Activated CD8-positive, alpha-beta memory T cell treated with anti-CD3 and anti-CD28 coated beads, Interleukin-2, amount 50 U/mL, for 24 hours (primary cell): Measurements from ENCODE around the gene SEC31A.
"Not testable (repeated sequence)": the region's sequence is repeated elsewhere in the genome, so short reads cannot be mapped to it uniquely, and the experiment has no call there.

Experiments used
- DNase-seq: peaks from one replicate; pipeline ENCODE4 v3.0.0-alpha.2; 2020; ENCODE audit errors: extremely low read depth

Gene SEC31A, protein sequence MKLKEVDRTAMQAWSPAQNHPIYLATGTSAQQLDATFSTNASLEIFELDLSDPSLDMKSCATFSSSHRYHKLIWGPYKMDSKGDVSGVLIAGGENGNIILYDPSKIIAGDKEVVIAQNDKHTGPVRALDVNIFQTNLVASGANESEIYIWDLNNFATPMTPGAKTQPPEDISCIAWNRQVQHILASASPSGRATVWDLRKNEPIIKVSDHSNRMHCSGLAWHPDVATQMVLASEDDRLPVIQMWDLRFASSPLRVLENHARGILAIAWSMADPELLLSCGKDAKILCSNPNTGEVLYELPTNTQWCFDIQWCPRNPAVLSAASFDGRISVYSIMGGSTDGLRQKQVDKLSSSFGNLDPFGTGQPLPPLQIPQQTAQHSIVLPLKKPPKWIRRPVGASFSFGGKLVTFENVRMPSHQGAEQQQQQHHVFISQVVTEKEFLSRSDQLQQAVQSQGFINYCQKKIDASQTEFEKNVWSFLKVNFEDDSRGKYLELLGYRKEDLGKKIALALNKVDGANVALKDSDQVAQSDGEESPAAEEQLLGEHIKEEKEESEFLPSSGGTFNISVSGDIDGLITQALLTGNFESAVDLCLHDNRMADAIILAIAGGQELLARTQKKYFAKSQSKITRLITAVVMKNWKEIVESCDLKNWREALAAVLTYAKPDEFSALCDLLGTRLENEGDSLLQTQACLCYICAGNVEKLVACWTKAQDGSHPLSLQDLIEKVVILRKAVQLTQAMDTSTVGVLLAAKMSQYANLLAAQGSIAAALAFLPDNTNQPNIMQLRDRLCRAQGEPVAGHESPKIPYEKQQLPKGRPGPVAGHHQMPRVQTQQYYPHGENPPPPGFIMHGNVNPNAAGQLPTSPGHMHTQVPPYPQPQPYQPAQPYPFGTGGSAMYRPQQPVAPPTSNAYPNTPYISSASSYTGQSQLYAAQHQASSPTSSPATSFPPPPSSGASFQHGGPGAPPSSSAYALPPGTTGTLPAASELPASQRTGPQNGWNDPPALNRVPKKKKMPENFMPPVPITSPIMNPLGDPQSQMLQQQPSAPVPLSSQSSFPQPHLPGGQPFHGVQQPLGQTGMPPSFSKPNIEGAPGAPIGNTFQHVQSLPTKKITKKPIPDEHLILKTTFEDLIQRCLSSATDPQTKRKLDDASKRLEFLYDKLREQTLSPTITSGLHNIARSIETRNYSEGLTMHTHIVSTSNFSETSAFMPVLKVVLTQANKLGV

GRCh38 chr4:82890901-82891706, at the start of gene SEC31A:
Gene SEC31A (minus strand): TSS chr4:82891153. CDS start chr4:82881936, 9,217 bp downstream.
- peak; percentile 91 for DNase-seq

DNA sequence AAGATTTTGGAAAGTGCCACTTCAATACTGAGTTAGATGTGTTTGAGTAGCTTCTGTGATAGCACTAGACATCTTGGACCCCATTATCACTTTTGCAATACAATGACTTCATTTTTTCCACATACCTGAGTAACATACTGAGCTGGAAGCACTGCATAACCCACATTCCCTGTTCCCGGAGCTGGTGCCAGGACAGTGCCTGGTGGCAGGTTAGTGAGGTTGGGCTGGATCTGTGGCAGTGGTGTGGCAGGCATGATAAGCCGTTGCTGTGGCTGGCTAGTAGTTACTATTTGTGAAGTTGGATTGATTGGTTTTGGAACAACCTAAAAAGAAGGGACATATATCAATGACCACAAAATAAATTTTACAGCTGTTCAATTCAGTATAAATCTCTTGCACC, 48.5 kb upstream of the SEC31A start:
- DNase-seq = no peak

DNA sequence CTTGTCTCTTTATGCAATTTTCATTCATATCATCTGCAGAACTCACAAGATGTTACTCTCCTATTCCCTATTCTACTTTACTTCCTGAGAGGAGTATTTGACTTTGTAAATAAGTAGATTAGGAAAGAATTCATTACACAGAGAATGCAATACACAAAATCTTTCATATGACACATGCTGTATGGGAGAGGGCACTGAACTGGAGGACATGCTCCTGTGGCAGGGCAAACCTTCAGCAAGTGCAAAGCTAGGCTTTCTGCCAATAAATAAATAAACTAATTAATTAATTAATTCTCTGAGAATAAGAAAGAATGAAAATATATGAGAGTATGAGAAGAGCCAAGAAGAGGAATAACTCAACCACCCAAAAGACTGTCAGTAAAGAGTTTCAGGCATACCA, 43.5 kb upstream of the SEC31A start:
- no peak for DNase-seq

GRCh38 chr4:82930848-82931755, 40.1 kb upstream of the SEC31A start:
- DNase-seq = no peak

DNA sequence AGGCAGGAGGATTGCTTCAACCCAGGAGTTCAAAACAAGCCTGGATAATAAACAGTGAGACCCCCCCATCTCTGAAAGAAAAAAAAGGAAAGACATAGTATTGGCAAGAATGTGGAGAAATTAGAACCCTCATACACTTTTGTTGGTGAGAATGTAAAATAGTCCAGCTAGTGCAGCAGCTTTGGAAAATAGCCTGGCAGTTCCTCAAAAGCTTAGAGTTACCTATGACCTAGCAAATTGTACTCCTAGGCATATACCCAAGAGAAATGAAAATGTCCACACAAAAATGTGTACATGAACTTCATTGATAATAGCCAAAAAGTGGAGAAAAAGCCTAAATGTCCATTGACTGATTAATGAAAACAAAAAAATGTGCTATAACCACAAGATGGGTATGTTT, 30.8 kb upstream of the SEC31A start:
- DNase-seq = no peak

DNA sequence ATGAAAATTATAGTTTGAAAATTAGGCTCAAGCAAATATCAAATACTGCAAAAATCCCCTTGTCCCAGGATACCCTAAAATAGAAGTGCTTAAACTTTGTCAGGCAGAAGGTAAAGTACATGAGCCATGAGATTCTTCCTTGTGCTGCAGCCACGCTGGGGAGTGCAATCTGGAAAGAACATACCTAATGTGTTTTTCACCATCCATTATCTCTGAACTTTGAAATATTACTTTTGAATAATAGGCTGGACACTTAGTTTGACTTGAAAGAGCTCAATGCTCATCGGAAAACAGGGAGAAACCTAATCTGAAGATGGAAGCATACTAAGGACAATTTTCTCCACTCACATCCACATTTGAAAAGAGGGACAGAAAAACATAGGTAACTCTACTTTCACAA, 28.4 kb upstream of the SEC31A start:
- DNase-seq = no peak

- no peak for DNase-seq
These were observed 27.1 kb upstream of the SEC31A start for GRCh38 chr4:82918091-82918490.

DNA sequence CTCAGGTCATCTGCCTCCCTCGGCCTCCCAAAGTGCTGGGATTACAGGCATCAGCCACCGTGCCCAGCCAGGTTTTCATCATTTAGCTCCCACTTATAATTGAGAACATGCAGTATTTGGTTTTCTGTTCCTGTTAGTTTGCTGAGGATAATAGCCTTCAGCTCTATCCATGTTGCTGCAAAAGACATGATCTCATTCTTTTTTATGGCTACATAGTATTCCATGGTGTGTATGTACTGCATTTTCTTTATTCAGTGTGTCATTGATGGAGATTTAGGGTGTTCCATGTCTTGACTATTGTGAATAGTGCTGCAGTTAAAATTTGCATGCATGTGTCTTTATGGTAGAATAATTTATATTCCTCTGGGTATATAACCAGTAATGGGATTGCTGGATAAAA, 23.0 kb upstream of the SEC31A start:
- not testable (repeated sequence) for DNase-seq

DNA sequence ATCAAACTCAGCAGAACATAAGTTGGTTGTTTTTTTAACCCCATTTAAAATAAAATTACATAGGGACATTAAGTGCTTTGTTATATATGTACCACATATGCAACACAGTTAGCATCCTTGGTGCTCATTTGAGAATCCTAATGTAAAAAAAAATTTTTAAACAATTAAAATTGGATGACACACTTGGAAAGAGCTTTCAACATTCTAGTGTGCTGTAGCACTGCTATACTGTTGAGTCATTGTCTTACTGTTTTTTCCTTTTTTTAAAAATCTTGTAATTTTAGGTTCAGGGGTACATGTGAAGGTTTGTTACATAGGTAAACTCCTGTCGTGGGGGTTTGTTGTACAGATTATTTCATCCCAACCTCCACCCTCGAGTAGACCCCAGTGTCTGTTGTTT, 22.4 kb upstream of the SEC31A start:
- no peak for DNase-seq

- DNase-seq = no peak
These were observed 18.4 kb upstream of the SEC31A start for GRCh38 chr4:82909326-82909725.

DNA sequence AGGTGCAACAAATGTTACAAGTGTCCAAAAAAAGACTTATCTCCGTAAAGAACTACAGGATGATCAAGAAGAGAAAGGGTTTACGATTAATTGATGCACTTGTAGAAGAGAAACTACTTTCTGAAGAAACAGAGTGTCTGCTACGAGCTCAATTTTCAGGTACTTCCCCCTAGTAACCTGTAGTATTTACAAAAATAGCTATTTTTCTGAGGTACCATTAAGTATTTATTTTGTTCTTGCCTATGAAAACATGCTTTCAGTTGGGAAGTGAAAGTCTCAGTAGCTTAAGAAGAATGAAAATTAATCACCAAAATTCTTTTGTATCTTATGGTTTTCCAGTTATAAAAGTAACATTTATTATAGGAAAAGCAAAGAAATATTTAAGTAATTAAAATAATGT, 15.5 kb upstream of the SEC31A start:
- DNase-seq = no peak

- DNase-seq = peak; percentile 26
These were observed 14.3 kb upstream of the SEC31A start for GRCh38 chr4:82905205-82905604.

DNA sequence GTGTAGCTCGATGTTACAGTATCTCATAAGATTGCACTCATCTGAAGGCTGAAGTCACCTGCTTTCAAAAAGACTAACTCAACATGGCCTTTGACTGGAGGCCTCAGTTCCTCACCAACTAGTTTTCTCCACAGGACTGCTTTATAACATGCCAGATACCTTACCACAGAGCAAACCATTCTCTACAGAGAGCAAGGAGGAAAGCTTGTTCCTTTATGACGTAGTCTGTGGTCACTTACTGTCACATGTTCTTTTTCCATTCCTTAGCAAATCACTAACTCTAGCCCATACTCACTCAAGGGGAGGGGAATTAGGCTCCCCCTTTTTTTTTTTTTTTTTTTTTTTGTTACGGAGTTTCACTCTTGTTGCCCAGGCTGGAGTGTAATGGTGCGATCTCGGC, 12.8 kb upstream of the SEC31A start:
- no peak for DNase-seq

DNA sequence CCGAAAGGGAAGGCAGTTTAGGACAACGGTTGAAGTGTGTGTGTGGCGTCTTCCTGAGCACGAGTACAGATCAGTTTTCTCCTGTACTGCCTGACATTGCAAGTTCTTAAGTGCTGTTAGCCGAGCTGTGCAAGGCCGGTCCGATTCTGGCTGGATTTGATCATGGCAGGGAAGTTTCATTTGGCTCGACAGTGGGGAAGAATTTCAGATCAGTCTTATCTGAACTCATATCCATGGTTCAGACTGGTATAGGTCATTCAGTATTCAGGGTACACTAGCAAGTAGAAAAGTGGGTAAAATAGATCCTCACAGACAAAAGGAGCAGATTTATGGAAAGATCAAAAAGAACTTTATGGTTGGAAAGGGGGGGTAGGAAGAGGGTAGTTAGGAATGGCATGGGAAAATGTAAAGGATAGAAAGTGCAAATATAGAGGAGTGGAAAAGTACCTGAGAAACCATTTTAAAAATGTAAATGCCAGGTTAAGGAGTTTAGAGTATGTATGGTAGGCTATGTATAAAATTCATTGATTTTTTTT, 10.3 kb upstream of the SEC31A start:
- no peak for DNase-seq

GRCh38 chr4:82900411-82901182, 9.6 kb upstream of the SEC31A start, which contains the start of gene THAP9:
Gene THAP9 (plus strand): TSS chr4:82900735. CDS start chr4:82900803, 68 bp downstream.
- DNase-seq = peak; percentile 97

- no peak for DNase-seq
These were observed 9.1 kb upstream of the SEC31A start for GRCh38 chr4:82900066-82900410.

DNA sequence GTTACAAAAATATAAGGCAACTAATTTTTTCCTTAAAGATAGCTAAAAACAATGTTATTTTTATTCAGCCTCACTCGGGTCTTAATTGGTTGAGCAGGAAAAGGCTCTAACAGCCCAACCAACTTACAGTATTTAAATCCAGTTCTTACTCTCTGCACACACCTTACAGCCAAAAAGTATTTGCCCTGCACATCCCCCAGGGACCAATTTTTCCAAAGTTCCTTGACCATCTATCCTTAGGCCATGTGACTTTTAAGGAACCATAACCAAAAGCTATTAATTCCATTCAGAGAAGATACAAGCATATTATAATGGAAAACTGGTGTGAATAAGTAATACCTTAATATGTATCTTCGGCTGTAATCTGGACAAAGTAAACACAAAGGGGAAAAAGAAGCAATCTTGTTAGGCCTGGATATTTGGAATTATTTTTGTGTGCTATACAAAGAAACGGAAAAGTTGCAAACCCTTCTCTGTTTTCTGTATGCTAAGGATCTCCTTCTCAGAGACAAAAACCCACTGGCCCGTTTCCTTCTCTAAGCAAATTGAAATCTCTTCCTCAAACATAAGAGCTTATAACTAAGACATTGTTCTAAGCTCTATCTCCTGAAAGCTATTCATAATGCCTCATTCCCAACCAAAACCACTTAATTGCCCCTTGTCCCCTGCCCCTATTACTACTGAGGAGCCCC, 8.6 kb upstream of the SEC31A start:
- no peak for DNase-seq
